CD4-positive, alpha-beta T cell treated with Interleukin-15 for 4 hours (primary cell): ENCODE measurements around the gene TWIST1.

Source experiments
- DNase-seq: peaks from one replicate; pipeline ENCODE4 v3.0.0-alpha.2; 2020; ENCODE audit warnings: low spot score

TWIST1 gene

DNA sequence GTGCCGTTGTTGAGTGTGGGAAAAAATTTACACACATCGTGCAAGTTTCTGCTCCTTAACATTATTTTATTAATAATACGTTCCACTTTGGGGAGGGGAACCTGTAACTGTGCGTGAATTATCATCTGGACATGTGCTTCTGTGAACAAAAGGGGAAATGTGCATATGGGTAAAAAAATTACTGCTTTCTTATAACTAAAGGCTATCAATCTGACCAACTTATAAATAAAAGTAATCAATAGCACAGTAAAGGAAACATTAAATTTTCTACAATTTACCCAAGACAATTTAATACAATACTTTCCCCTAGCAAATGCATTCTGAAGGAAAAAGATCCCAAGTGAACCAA lies 4.5 kb downstream of the TWIST1 start:
- no peak for DNase-seq

DNA sequence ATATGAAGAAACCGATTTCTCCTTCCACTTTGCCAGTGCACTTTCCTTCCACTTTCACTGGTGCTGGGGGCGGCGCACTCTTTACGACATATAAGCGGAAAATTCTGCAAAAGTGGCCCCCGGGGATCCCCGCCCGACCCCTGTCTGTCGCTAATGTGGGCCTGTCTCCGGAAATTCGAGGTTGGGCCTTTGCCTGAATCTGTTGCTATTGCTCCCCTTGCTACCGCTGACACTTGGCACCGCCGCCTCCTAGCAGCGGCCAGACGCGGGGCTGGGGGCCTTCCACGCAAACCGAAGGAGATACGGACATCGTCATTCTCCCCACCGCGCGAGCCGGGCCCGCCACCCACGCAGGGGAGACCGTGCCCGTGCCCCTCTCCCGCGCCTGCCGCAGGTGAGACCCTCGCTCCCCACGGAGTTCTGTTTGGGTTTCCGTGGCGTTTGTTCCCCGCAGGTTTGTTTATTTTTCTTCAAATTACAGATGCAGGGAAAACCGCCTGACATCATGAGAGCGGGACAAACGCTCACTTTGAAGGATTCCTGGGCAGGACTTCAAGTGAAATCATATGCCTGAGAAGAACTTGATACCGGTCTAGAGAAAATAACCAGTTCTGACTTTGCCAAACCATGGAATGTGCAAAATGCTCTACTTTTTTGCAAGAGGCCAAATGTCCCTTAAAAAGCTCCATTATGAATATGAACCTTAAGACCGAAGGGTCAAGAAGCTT lies 5.0 kb downstream of the TWIST1 start:
- no peak for DNase-seq

DNA sequence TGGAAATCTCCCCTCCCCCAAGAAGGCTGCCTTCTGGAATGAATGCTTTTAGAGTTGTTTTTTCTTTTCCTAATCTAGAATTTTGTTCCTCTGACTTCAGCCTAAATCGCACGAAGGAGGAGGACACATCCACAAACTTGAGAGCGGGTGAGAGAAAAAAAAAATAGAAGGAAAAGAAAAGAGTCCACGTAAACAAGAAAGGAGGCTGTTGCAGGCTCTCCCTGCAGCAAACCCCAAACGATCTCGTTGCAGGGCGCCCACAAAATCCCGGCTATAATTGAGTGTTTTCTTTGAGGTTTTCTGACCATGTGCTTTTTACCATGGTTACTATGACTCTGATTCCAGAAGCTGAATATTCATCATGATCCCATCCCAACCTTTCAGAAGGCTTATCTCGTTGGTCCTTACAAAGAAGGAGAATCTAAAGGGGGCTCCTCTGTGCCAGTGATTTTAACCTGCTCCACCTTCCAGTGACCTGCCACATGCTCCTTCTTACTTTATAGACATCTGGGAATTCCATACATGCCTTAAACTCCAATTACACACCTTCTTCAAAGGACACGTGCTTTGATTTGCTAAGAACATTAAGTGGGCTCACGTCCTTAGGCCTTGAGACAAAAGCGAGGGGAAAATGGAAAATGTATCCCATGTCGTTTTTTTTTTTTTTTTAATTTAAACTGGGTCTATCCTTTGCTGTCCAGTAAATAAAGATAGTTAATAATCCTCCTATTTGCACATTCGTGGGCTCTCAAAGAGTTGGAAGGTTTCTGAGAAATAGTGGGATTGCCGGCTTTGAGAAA lies 5.8 kb downstream of the TWIST1 start:
- DNase-seq, result no peak

GRCh38 chr7:19110776-19111175 lies 6.7 kb downstream of the TWIST1 start:
- DNase-seq, result no peak

- no peak for DNase-seq
Measured at GRCh38 chr7:19110026-19110730, 7.3 kb downstream of the TWIST1 start.

DNA sequence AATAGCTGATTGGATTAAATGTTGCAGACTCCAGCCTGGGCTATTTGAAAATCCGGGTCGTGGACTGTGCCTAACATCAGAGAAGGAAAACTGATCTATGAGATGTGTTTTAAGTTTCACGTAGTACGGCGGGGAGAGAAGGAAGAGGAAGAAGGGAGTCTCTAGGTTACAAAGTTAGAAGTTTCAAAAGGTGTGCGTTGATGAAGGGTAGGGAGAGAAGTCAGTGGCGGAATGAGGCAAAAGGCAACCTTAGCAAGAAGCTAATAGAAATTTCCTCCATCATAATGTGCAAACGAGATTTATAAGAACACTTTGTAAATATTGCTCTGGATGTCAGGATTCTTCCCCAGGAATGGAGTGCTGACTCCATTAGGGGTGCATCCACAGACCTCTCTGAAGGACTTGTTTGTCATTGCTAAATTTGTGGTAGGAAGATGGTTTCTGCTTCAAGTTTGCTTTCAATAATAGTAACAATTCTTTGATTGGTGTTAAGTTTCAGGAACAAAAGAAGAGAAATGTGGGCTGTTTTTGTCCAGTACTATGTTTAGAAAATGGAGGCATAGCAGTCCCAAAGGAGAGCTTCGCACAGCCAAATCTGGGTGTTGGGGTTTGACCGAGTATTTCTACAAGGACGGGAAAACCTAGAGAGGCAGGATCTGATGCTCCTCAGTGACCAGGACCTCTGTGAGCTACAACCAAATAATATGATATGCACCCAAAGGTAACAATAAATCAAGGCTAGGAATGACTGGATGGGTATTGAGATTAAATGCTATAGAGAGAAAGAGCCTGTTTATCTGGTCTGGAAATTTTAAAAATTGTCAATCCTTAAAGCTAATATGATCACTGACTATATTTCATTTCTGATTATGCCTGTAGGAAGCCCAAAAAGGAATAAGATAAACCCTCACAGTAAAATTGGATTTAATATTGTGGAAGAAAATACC lies 8.2 kb downstream of the TWIST1 start:
- no peak for DNase-seq

- DNase-seq, result no peak
Measured at GRCh38 chr7:19107356-19108146, 9.9 kb downstream of the TWIST1 start.

DNA sequence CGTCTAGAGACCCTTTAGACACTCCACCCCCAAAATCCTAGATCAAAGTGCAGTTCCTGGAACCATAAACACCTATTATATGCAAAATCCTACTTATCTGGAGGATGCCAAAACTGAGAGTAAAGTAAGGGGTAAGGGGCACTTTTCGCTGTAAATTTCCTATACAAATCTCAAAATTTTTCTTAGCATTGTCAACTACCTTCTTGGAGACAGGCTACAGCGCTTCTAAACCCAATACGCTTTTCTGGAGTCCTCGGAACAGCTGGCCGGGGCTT lies 10.4 kb downstream of the TWIST1 start:
- no peak for DNase-seq

GRCh38 chr7:19106241-19107080 lies 11.0 kb downstream of the TWIST1 start:
- no peak for DNase-seq

- no peak for DNase-seq
Measured at GRCh38 chr7:19105546-19105945, 11.9 kb downstream of the TWIST1 start.

GRCh38 chr7:19104811-19105210 lies 12.6 kb downstream of the TWIST1 start:
- no peak for DNase-seq

DNA sequence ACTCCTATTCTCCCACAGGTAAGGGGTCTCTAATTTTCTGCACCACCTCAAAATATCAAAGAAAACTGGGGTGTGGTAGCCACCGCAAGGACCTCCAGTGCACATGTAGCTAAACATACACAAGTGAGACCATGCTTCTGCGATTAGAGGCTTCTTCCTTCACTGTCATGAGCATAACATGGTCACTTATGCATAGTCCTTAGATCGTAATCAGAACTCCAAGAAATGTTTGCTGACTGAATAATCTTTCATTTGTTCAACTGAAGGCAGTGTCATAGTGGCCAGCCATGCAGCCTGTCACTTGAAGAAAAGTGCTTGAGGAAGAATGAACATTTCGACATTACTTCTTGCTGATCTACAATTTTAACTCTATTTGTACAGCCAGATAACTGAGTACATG lies 14.6 kb downstream of the TWIST1 start:
- no peak for DNase-seq

DNA sequence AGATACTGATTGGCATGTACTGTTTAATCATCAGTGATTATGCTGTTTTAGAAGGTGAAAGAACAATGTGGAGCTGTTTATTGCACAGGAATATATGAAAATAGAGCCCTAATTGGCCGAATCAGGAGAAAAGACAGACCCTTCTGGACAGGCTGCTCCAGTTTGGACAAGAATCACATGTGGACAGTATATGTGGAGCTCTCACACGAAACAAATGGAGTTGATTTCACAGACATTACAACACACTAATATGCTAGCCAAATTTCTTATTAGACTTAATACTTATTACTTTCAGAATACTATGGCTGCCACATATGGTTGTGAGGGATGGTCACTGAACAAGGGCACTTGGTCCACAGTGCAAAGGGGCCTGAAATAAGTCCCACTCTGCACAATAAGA lies 15.5 kb downstream of the TWIST1 start:
- DNase-seq, result no peak

- DNase-seq, result no peak
Measured at GRCh38 chr7:19101472-19101871, 16.0 kb downstream of the TWIST1 start.

DNA sequence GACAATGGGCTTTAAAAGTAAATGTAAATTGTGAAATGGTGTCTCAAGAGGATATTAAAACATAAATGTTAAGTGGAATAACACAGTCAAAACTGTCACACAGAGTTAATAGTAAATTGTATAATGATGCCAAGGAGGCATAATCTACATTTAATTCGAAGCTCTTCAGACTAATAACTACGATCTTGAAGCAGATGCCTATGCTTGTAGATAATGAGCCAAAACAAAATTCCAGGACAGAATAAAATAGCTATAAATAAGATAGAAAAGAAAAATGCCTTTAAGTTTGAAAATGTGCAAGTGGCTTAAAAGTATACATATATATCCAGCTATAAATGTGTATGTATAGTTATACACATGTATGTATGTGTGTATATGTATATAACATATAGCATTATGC lies 17.5 kb downstream of the TWIST1 start:
- no peak for DNase-seq

DNA sequence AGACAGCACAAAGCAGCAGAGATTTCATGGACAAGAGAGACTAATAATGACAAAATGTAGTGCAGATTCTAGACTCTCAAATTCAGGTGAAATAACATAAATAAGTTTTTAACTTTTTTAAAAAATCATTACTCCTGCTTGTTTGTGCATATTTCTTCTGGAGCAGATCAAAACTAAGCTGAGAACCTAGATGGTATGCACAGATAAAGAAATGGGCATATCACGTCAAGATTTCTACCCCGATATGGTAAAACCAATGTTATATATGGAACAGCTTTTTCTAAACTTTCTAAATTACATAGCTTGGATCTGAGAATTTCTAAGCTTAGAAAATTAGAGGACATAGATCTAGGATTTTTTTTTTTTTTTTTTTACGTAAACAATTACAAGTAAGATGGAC lies 18.2 kb downstream of the TWIST1 start:
- no peak for DNase-seq

DNA sequence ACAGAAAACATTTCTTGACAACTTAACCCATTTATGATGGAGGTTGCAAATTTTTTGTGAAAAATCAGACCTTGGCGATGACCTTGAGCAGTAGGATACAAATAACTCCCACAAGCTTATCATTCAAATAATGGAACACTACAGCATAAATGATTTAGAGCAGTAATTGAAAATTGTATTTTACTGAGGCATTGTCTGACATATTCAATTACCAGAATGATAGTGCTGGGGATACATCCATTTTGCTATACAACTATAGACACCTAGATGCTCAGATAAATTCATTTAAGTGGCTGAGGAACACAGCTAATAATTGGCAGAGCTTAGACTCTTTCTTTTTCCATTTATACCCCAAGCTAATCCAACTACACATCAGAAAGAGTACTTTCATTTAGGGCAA lies 18.9 kb downstream of the TWIST1 start:
- no peak for DNase-seq

DNA sequence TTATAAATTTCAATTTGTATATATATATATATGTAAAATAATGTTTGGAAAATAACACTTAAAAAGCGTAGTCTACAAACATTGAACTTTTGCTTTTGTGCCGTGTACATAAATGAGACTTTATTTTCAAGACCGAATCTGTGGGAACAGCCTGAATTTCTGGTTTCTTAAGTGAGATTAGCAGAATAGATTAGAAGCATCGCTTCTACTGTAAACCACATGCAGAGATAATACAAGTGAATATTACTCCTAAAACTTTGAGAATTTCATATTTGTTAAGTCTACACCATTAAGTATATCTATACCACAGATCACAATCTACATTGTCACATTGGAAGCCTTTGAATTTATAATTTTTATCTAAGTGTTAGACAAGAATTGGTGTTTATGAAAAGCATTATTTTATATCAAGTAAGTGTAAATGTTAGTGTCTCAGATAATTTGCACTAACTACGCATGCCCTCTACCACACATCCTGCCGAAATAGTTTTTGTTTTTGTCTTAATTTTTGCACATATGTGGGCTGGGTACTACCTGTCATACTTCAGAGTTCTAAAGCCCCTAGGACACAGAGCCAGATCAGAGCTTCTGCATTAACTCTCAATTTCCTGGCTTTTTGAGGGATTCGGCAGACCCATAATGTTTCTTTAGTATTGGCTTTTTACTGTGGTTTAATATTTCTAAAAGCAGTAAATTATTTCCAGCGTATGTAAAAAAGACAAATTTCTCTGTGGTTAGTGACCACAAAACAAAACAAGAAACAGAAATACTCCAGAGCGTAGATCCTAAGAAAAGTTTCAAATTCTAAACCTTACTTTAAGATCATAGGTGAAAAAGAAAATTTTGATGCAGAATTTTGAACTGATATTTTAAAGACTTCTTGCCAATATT lies 20.0 kb downstream of the TWIST1 start:
- no peak for DNase-seq

DNA sequence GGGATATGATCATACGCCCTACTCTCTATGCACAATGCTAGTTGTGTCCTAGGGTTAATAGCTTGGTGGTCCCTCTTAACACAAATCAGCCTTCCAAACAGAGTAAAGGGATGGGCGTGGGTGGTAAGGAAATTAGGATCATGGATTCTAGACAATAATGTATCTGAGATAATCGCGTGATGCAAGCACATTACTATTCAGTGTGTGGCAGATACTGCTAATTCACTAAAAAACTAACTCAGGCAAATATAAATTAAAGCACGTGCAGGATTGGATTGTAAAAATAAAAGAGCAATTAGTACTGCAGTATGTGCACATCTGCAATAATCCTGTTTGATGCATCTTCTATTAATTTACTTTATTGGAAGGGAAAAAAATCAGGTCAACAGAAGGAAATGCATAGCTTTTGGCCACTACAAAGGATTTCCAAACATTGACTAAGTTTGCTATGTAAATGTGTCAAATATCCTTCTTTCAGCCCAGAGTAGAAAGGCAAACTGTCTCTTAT lies 22.0 kb downstream of the TWIST1 start:
- no peak for DNase-seq
